IMR-90 (cell line): ENCODE results near the gene LINC00632. TPM values are rescaled to one million over a fixed set of nuclear protein-coding genes. Genes with fewer than 3 reads are reported as not detected.

Source experiments
- ATAC-seq: fragments of 200-7000 bp; cut with Tn5 transposase; 2 replicates; pipeline ENCODE4 v1.9.1; 2020; ENCODE audit warnings: low read depth, mild to moderate bottlenecking, moderate library complexity
- BruUV-seq: library from RNA; stranded (reverse); fragments of 400-500 nt; replicated peaks from 2 replicates; lab custom pipeline; 2021; lab: Mats Ljungman, UMichigan
- CTCF ChIA-PET: fragments of 300-600 bp; formaldehyde crosslinking; extraction: SDS; loops from one replicate; lab custom pipeline; 2021; ENCODE audit warnings: antibody characterized with exemption; lab: Yijun Ruan, JAX
- POLR2A ChIA-PET: fragments of 300-600 bp; sonication (Branson Sonifier 250); formaldehyde crosslinking; loops from one replicate; lab custom pipeline; 2022; ENCODE audit warnings: antibody characterized with exemption; ENCODE audit not compliant: unreplicated experiment; lab: Charles Lee
- DNase-seq: peaks from one replicate; pipeline ENCODE4 v3.0.0; 2013
- H2AFZ ChIP-seq: replicated peaks from 2 replicates; pipeline ENCODE3; 2013; ENCODE audit warnings: low read length, mild to moderate bottlenecking; ENCODE audit not compliant: poor library complexity
- H2AK5ac ChIP-seq: 2 replicates; pipeline ENCODE4 v1.6.1; 2013; ENCODE audit warnings: low read depth, low read length, inconsistent platforms
- H2AK9ac ChIP-seq: replicated peaks from 2 replicates; pipeline ENCODE3; 2013; ENCODE audit warnings: mild to moderate bottlenecking, low read depth, low read length, moderate library complexity; ENCODE audit not compliant: poor library complexity
- H2BK120ac ChIP-seq: 2 replicates; pipeline ENCODE4 v1.6.1; 2013; ENCODE audit warnings: low read depth, low read length, inconsistent platforms
- H2BK15ac ChIP-seq: 3 replicates; pipeline ENCODE4 v1.6.1; 2013; ENCODE audit warnings: low read depth, low read length, inconsistent platforms
- H2BK20ac ChIP-seq: 2 replicates; pipeline ENCODE4 v1.6.1; 2013; ENCODE audit warnings: low read depth, mild to moderate bottlenecking, inconsistent platforms, low read length, moderate library complexity
- H2BK5ac ChIP-seq: 2 replicates; pipeline ENCODE4 v1.6.1; 2013; ENCODE audit warnings: mild to moderate bottlenecking, low read depth, low read length, inconsistent platforms; ENCODE audit not compliant: poor library complexity, severe bottlenecking
- H3K14ac ChIP-seq: replicated peaks from 2 replicates; pipeline ENCODE4 v1.6.1; 2013; ENCODE audit warnings: low read depth, low read length, inconsistent platforms
- H3K18ac ChIP-seq: 2 replicates; pipeline ENCODE4 v1.6.1; 2013; ENCODE audit warnings: low read depth, low read length, control low read depth
- H3K23ac ChIP-seq: 2 replicates; pipeline ENCODE4 v1.6.1; 2013; ENCODE audit warnings: low read depth, low read length, inconsistent platforms
- H3K27ac ChIP-seq: 2 replicates; pipeline ENCODE4 v1.5.1; 2013; ENCODE audit warnings: mild to moderate bottlenecking, control low read depth, low read length; ENCODE audit not compliant: insufficient read depth
- H3K27me3 ChIP-seq: 2 replicates; pipeline ENCODE4 v1.6.1; 2013; ENCODE audit warnings: low read length; ENCODE audit not compliant: control insufficient read depth, insufficient read depth
- H3K36me3 ChIP-seq: 2 replicates; pipeline ENCODE4 v1.6.1; 2013; ENCODE audit warnings: low read length, mixed read lengths; ENCODE audit not compliant: control insufficient read depth, insufficient read depth
- H3K4ac ChIP-seq: 2 replicates; pipeline ENCODE4 v1.6.1; 2013; ENCODE audit warnings: low read depth, low read length, inconsistent platforms
- H3K4me1 ChIP-seq: 2 replicates; pipeline ENCODE4 v1.6.1; 2013; ENCODE audit warnings: low read length, mixed read lengths; ENCODE audit not compliant: control insufficient read depth, insufficient read depth
- H3K4me2 ChIP-seq: 2 replicates; pipeline ENCODE4 v1.6.1; 2013; ENCODE audit warnings: low read depth, mild to moderate bottlenecking, control low read depth, low read length, moderate library complexity
- H3K4me3 ChIP-seq: 2 replicates; pipeline ENCODE4 v1.5.1; 2013; ENCODE audit warnings: low read depth, mild to moderate bottlenecking, control low read depth, low read length, moderate library complexity; ENCODE audit not compliant: insufficient read depth
- H3K56ac ChIP-seq: 2 replicates; pipeline ENCODE4 v1.6.1; 2013; ENCODE audit warnings: low read length, inconsistent platforms; ENCODE audit not compliant: insufficient read depth; ENCODE audit errors: extremely low read depth
- H3K79me1 ChIP-seq, 2 experiments: 2 replicates each; pipeline ENCODE4 v1.6.1; 2013; ENCODE audit warnings: low read length in 2 of 2, inconsistent platforms in 1 of 2, low read depth in 1 of 2
- H3K9ac ChIP-seq: 2 replicates; pipeline ENCODE4 v1.6.1; 2013; ENCODE audit warnings: low read depth, low read length, control low read depth
- H3K9me1 ChIP-seq: 2 replicates; pipeline ENCODE4 v1.6.1; 2013; ENCODE audit warnings: low read length, inconsistent platforms; ENCODE audit not compliant: insufficient read depth
- H3K9me3 ChIP-seq: 2 replicates; pipeline ENCODE4 v1.6.1; 2013; ENCODE audit warnings: low read length; ENCODE audit not compliant: control insufficient read depth, insufficient read depth
- H4K20me1 ChIP-seq: 2 replicates; pipeline ENCODE4 v1.6.1; 2013; ENCODE audit warnings: low read length, inconsistent platforms; ENCODE audit not compliant: insufficient read depth
- H4K5ac ChIP-seq: 2 replicates; pipeline ENCODE4 v1.6.1; 2013; ENCODE audit warnings: mild to moderate bottlenecking, low read depth, low read length, control low read depth
- H4K8ac ChIP-seq, 2 experiments: 2 replicates each; pipeline ENCODE4 v1.6.1; 2013; ENCODE audit warnings: low read depth in 2 of 2, low read length in 2 of 2, control low read depth in 1 of 2, inconsistent platforms in 1 of 2
- H4K91ac ChIP-seq: 2 replicates; pipeline ENCODE4 v1.6.1; 2013; ENCODE audit warnings: low read depth, low read length, inconsistent platforms; ENCODE audit not compliant: insufficient read depth
- BHLHE40 ChIP-seq: fragments of 150-350 bp; IDR thresholded peaks from 2 replicates; pipeline ENCODE4 v1.6.1; 2016; ENCODE audit warnings: mild to moderate bottlenecking, low read depth, low read length
- CEBPB ChIP-seq: IDR thresholded peaks from 2 replicates; pipeline ENCODE4 v1.6.1; 2012; ENCODE audit warnings: low read depth, low read length, improper control_type of control experiment
- CHD1 ChIP-seq: IDR thresholded peaks from 2 replicates; pipeline ENCODE4 v1.6.1; 2012; ENCODE audit warnings: low read depth, low read length, improper control_type of control experiment
- FOS ChIP-seq: fragments of 150-350 bp; IDR thresholded peaks from 2 replicates; pipeline ENCODE4 v1.6.1; 2016; ENCODE audit warnings: low read depth, low read length
- MAFK ChIP-seq: IDR thresholded peaks from 2 replicates; pipeline ENCODE4 v1.6.1; 2012; ENCODE audit warnings: low read depth, low read length, improper control_type of control experiment
- MAZ ChIP-seq: IDR thresholded peaks from 2 replicates; pipeline ENCODE4 v1.6.1; 2012; ENCODE audit warnings: low read depth, mild to moderate bottlenecking, low read length, improper control_type of control experiment, moderate library complexity, borderline replicate concordance
- MXI1 ChIP-seq: IDR thresholded peaks from 2 replicates; pipeline ENCODE4 v1.6.1; 2012; ENCODE audit warnings: low read depth, mild to moderate bottlenecking, low read length, moderate library complexity, borderline replicate concordance
- NFE2L2 ChIP-seq: fragments of 150-350 bp; IDR thresholded peaks from 2 replicates; pipeline ENCODE4 v1.6.1; 2016; ENCODE audit warnings: low read depth, mild to moderate bottlenecking, low read length
- POLR2A ChIP-seq: IDR thresholded peaks from 2 replicates; pipeline ENCODE4 v1.6.1; 2012; ENCODE audit warnings: mild to moderate bottlenecking, low read depth, low read length
- RAD21 ChIP-seq: IDR thresholded peaks from 2 replicates; pipeline ENCODE4 v1.6.1; 2012; ENCODE audit warnings: low read length, improper control_type of control experiment
- RCOR1 ChIP-seq: IDR thresholded peaks from 2 replicates; pipeline ENCODE4 v1.6.1; 2012; ENCODE audit warnings: mild to moderate bottlenecking, low read length, improper control_type of control experiment; ENCODE audit not compliant: insufficient replicate concordance
- RFX5 ChIP-seq: IDR thresholded peaks from 2 replicates; pipeline ENCODE4 v1.8.0; 2012; ENCODE audit warnings: low read depth, mild to moderate bottlenecking, low read length, moderate library complexity
- SMC3 ChIP-seq: fragments of 150-350 bp; IDR thresholded peaks from 2 replicates; pipeline ENCODE4 v1.6.1; 2016; ENCODE audit warnings: low read depth, mild to moderate bottlenecking, antibody characterized with exemption, low read length, moderate library complexity
- WGBS, 2 experiments: methylation state at CpG; one replicate each; pipeline versions ENCODE4 v1.1.5 to v1.1.7; 2013; ENCODE audit warnings: missing lambda C conversion rate in 2 of 2; ENCODE audit not compliant: insufficient read length in 1 of 2; ENCODE audit errors: extremely low coverage in 2 of 2; 5-methylcytosine and 5-hydroxymethylcytosine counted together
- dilution Hi-C: fragments of 300-500 bp; cut with HindIII; formaldehyde crosslinking; loops from one replicate; pipeline ENCODE4 v1.14.3; 2018; ENCODE audit warnings: low sequenced_read_pairs; ENCODE audit not compliant: unreplicated experiment
- in situ Hi-C: fragments of 300-500 bp; cut with MboI; formaldehyde crosslinking; loops from 3 replicates; pipeline ENCODE4 v1.14.3; 2019; ENCODE audit warnings: low sequenced_read_pairs, inconsistent platforms, mixed read lengths
- intact Hi-C: fragments of 100-400 bp; cut with micrococcal nuclease; formaldehyde crosslinking; loops from 2 replicates; pipeline ENCODE4 v1.10.0; 2022
- polyA plus RNA-seq, 3 experiments: library from polyadenylated mRNA; depleted of rRNA; stranded (reverse); fragments of >200 nt; gene quantifications; 2 replicates each; pipeline ENCODE4 v1.2.3, GENCODE V29; 2012; ENCODE audit warnings: low replicate concordance in 1 of 3
- total RNA-seq: library from RNA; depleted of rRNA; stranded (reverse); fragments of >200 nt; gene quantifications from 2 replicates; pipeline ENCODE4 v1.2.3, GENCODE V29; 2012
- TF ChIP-seq, protein P1 (sequence below): fragments of 150-350 bp; IDR thresholded peaks from 2 replicates; pipeline ENCODE4 v1.6.1; 2016; ENCODE audit warnings: low read depth, mild to moderate bottlenecking, low read length, moderate library complexity, borderline replicate concordance
- TF ChIP-seq, protein P2 (sequence below): fragments of 150-350 bp; IDR thresholded peaks from 2 replicates; pipeline ENCODE4 v1.6.1; 2017; ENCODE audit warnings: mild to moderate bottlenecking, antibody characterized with exemption, low read length, low read depth
- TF ChIP-seq, protein P3 (sequence below): conservative IDR thresholded peaks from 2 replicates; pipeline ENCODE4 v1.5.1; 2012; ENCODE audit warnings: mild to moderate bottlenecking, low read depth, low read length, improper control_type of control experiment

LINC00632 gene
- total and polyA plus RNA-seq, 2 of the 4 experiments (the other 2 are of a cell fraction), result 7.2 to 25.0 TPM

DNA sequence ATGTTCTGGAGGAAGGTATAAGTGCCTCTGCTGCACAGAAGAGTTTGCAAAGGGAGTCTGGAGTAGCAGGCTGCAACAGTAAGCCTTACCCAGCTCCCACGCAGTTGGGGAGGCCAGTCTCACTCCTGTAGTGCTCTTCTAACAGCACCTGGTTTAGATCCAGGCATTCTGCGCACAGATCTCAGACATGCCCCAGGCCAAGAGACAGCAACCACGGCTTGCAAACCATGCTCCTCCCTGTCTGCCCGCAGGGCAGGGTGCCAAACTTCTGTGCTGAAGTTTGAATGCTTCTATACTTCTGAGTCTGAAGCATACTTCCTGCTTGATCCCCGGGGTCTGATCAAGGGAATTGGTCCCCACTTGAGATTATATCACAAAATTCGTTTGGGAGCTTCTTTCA is 106.3 kb downstream of the LINC00632 start:
- Histone ChIP-seq H3K9me3 (no peaks in the 10 kb centered on the region), H2AFZ (no peak overlapping the region), H2AK5ac (no peak overlapping the region), H3K27ac (no peak overlapping the region), H3K56ac (no peak overlapping the region), H3K9me1 (no peaks in the 10 kb centered on the region), H3K4me1 (no peaks in the 10 kb centered on the region), H3K23ac (no peak overlapping the region), H3K14ac (no peak overlapping the region), H3K9ac (no peak overlapping the region), H3K4ac (no peak overlapping the region), H3K27me3 (no peaks in the 10 kb centered on the region), H4K5ac (no peak overlapping the region), H2BK20ac (no peak overlapping the region), H3K4me3 (no peak overlapping the region), H2AK9ac (no peak overlapping the region), H2BK120ac (no peak overlapping the region), H3K36me3 (no peaks in the 10 kb centered on the region), H2BK15ac (no peak overlapping the region), H4K8ac (no peak overlapping the region), H4K91ac (no peak overlapping the region), H4K20me1 (no peaks in the 10 kb centered on the region), H3K18ac (no peak overlapping the region), H3K4me2 (no peak overlapping the region), H3K79me1 (no peaks in the 10 kb centered on the region), H2BK5ac (no peak overlapping the region)
- no peak; the same call in 1 of the 2 replicates for ATAC-seq
- no TSS peak for BruUV-seq
- DNase-seq, result peak; percentile 10
- TF ChIP-seq, protein P1, sequence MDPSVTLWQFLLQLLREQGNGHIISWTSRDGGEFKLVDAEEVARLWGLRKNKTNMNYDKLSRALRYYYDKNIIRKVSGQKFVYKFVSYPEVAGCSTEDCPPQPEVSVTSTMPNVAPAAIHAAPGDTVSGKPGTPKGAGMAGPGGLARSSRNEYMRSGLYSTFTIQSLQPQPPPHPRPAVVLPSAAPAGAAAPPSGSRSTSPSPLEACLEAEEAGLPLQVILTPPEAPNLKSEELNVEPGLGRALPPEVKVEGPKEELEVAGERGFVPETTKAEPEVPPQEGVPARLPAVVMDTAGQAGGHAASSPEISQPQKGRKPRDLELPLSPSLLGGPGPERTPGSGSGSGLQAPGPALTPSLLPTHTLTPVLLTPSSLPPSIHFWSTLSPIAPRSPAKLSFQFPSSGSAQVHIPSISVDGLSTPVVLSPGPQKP, result no peak
- TF ChIP-seq MAFK (no peak), RFX5 (no peak), RCOR1 (no peak), POLR2A (no peak), RAD21 (no peak), FOS (no peak), MXI1 (no peak), BHLHE40 (no peak), SMC3 (no peak), CHD1 (no peak), NFE2L2 (no peak), CEBPB (no peak), MAZ (no peak)
- TF ChIP-seq, protein P2, sequence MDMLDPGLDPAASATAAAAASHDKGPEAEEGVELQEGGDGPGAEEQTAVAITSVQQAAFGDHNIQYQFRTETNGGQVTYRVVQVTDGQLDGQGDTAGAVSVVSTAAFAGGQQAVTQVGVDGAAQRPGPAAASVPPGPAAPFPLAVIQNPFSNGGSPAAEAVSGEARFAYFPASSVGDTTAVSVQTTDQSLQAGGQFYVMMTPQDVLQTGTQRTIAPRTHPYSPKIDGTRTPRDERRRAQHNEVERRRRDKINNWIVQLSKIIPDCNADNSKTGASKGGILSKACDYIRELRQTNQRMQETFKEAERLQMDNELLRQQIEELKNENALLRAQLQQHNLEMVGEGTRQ, result no peak
- TF ChIP-seq, protein P3, sequence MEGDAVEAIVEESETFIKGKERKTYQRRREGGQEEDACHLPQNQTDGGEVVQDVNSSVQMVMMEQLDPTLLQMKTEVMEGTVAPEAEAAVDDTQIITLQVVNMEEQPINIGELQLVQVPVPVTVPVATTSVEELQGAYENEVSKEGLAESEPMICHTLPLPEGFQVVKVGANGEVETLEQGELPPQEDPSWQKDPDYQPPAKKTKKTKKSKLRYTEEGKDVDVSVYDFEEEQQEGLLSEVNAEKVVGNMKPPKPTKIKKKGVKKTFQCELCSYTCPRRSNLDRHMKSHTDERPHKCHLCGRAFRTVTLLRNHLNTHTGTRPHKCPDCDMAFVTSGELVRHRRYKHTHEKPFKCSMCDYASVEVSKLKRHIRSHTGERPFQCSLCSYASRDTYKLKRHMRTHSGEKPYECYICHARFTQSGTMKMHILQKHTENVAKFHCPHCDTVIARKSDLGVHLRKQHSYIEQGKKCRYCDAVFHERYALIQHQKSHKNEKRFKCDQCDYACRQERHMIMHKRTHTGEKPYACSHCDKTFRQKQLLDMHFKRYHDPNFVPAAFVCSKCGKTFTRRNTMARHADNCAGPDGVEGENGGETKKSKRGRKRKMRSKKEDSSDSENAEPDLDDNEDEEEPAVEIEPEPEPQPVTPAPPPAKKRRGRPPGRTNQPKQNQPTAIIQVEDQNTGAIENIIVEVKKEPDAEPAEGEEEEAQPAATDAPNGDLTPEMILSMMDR, result no peak
- in situ Hi-C loops (no loop called here), intact Hi-C loops (no loop called here), dilution Hi-C loops (no loop called here)
- 10% methylated on average over 2 of the region's 6 CpGs; no CpG with 5 or more reads in 1 of the 2 experiments for WGBS, 2 experiments
- ChIA-PET CTCF (no interaction called here), POLR2A (no interaction called here)
